Glomerular visceral epithelial cell (primary cell): Measurements from ENCODE around the gene RALGDS.
"Not testable (repeated sequence)": the region's sequence is repeated elsewhere in the genome, so short reads cannot be mapped to it uniquely, and the experiment has no call there.

Experiments used
- DNase-seq: peaks from one replicate; pipeline ENCODE4 v3.0.0-alpha.2; 2016; ENCODE audit errors: extremely low spot score

Gene RALGDS

DNA sequence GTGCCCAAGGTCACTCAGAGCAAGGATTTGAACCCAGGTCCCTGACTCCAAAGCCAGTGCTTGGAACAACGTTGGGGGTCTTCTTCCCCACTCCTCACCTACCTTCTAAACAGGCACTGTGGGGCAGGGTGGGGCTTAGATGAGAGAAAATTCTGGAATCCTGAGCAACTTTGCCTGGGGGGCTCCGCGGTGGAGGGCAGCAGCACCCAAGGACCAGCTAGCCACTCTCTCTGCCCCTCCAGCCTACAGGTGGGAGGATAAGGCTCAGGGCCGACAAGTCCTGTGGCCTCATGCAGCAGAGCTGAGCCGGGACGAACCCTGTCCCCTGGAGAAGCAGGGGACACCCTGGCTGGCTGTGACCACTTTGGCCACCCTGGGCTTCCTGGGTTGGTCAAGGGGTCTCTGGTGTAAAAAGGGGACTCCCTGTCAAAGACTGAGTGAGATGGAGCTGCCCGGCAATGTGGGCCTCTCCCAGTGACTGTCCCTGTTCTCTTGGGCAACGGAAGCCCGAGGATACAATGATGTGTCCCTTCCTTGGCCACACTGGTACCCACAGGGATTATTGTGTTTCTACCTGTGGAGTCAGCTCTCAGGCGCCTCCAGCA lies 32.8 kb downstream of the RALGDS start:
- DNase-seq, result no peak

DNA sequence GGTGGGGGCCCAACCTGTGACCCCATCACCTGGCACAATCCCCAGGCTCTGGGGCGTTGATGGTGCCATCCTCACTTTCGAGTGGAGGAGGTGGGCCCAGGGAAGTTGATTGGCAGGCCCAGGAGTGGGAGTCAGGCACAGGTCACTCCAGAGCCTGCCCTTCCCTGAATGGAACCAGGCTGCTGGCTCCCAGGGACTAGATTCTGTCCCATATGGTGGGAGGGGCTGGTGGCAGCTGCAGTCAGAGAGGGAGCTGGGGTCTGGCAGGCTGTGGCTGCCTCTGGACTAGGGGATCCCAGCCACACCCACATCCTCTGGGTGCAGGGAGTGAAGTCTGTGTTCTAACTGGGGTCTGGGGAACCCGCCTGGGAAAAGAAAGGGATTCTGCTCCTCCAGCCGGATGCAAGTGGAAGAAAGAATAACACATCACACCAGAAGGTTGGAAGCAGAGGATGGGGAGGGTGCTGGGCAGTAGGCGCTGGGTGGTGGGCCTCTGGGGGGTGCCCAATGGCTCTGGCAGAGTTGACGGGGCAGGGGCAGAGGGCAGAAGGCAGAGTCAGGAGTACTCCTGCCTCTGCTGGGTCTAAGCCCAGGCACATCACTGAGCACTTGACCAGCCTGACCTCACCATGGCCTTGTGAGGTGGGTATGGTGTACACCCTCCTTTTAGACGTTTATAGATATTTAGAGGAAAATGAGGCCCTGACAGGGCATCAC lies 33.5 kb downstream of the RALGDS start:
- DNase-seq, result no peak

DNA sequence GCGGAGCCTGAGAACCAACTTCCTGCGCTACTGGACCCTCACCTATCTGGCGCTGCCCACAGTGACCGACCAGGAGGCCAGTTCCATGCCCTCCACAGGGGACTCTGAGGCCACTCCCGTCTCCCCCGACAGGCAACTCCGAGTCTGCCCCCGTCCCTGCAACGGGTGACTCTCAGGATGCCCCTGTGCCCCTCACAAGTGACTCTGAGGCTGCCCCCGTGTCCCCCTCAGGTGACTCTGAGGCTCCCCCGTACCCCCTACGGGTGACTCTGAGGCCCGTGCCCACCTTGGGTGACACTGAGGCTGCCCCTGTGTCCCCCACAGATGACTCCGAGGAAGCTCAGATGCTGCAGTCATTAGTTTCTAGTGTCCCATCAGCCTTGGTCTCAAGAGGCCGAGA lies 34.1 kb downstream of the RALGDS start:
- DNase-seq, result no peak

- DNase-seq, result not testable (repeated sequence)
Measured at GRCh38 chr9:133086212-133086860, 34.7 kb downstream of the RALGDS start.

DNA sequence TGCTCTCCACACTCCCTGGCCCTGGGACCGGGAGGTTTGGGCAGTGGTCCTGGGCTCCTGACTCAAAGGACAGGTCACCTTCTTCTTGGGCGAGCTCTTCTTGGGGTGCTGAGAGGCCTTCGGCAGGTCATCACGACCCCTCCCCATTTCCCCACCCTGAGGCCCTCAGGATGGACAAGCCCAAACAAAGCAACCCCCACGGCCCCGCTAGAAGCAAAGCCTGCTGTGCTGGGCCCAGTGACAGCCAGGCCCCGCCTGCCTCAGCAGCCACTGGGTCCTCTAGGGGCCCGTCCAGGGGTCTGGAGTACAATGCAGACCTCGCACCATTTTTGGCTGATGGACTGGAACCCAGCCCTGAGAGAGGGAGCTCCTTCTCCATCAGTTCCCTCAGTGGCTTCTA lies 37.4 kb downstream of the RALGDS start:
- DNase-seq, result not testable (repeated sequence)

GRCh38 chr9:133081957-133082644 lies 38.9 kb downstream of the RALGDS start:
- DNase-seq, result not testable (repeated sequence)

GRCh38 chr9:133080786-133081779 lies 40.0 kb downstream of the RALGDS start:
- DNase-seq, result not testable (repeated sequence)

DNA sequence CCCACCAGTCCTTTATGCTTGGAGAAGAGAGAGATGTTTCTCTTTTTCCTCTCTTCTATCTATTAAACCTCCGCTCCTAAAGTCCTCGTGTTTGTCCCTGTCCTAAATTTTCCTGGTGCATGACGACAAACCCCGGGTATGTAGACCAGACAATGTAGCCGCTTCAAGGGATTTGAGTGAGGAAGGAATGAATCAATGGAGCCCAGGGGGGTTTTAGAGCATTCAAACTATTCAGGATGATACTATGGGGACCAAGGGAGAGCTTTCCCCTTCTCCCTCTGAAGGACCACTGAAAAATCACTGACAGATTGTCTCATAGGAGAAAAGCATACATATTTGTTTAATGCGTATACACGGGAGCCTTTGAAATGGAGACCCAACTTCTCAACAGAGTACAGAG lies 40.9 kb downstream of the RALGDS start:
- no peak for DNase-seq

GRCh38 chr9:133078486-133078885 lies 42.6 kb downstream of the RALGDS start:
- no peak for DNase-seq

DNA sequence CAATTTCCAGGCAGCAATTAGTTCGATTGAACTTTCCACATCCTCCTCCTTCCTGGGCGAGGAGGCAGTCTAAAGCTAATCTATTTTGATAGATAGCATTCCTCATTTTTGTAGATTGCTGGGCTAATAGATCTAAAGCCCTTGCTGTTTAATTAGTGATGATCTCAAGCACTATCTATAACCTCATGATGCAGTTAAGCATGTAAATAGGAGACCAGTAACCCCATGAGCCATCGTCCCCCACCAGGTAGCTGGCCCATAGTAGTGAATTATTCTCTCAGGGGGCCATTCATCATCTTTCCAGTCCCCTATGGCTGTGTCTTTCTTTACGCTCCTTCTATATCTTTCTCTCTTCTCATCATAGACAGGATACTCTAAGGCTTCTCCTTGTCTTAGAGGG lies 44.3 kb downstream of the RALGDS start:
- no peak for DNase-seq

DNA sequence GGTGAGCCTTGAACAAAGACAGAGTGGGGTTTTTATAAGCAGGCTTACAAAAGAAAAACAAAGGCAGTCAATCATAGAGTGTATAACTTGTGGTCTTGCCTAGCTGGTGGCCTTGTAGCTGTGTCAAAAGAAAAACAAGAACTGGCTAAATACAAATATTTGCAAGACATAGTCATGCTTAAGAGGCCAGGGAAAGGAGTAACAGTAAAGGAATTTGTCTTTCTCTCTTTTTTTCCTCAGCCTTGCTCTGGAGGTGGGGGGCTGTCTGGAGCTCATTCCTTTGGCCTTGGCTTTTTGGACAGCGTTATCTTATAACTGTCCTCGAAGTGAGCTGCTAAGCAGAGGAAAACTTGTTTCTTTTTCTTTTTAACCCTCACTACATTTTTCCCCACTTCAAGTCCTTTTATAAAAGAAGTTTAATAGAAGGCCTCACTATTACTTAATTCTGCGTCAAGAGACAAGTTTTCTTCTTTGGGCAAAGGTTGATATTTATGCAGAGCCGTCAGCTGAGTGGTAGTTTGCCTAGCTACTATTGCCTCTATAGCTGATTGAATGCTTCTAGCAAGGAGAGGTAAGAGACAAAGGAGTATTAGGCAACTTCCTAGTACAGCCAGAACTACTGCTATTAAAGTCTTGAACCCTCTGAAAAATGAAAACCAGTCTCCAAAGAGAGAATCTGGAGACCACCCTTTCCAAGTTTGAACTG lies 45.0 kb downstream of the RALGDS start:
- peak; percentile 37 for DNase-seq

- DNase-seq, result no peak
Measured at GRCh38 chr9:133074111-133074651, 46.9 kb downstream of the RALGDS start.

GRCh38 chr9:133073086-133074014 lies 47.7 kb downstream of the RALGDS start:
- DNase-seq, result no peak

DNA sequence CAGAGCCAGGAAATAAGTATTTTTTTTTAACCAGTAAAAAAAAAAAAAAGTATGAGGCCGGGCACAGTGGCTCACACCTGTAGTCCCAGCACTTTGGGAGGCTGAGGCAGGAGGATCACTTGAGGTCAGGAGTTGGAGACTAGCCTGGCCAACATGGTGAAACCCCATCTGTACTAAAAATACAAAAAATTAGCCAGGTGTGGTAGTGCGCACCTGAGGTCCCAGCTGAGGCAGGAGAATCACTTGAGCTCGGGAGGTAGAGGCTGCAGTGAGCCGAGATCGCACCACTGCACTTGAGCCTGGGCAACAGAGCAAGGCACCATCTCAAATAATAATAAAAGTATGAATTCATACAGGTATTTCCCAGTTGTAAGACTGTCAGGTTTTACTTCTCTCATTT lies 48.8 kb downstream of the RALGDS start:
- not testable (repeated sequence) for DNase-seq

DNA sequence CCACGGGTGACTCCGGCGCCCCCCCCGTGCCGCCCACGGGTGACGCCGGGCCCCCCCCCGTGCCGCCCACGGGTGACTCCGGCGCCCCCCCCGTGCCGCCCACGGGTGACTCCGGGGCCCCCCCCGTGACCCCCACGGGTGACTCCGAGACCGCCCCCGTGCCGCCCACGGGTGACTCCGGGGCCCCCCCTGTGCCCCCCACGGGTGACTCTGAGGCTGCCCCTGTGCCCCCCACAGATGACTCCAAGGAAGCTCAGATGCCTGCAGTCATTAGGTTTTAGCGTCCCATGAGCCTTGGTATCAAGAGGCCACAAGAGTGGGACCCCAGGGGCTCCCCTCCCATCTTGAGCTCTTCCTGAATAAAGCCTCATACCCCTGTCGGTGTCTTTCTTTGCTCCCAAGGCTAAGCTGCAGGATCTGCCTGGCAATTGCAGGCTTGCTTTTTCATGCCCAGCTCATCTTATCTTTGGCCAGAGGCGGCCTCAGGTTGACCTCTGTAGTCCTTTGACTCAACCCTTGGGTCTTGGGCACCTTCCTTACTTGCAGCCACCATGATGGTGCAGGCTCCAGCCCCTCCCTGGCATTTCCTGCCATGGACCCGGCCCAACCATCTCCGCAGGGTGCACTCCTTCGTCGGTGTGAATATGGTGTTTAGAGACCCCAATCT lies 49.4 kb downstream of the RALGDS start:
- DNase-seq, result no peak

GRCh38 chr9:133070985-133071384 lies 50.1 kb downstream of the RALGDS start:
- not testable (repeated sequence) for DNase-seq

DNA sequence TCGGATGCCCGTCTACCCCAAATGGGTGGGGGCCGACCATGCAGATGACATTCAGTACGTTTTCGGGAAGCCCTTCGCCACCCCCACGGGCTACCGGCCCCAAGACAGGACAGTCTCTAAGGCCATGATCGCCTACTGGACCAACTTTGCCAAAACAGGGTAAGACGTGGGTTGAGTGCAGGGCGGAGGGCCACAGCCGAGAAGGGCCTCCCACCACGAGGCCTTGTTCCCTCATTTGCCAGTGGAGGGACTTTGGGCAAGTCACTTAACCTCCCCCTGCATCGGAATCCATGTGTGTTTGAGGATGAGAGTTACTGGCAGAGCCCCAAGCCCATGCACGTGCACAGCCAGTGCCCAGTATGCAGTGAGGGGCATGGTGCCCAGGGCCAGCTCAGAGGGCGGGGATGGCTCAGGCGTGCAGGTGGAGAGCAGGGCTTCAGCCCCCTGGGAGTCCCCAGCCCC lies 50.5 kb downstream of the RALGDS start:
- DNase-seq, result not testable (repeated sequence)

- not testable (repeated sequence) for DNase-seq
Measured at GRCh38 chr9:133068431-133068830, 52.6 kb downstream of the RALGDS start.
